GM21367 (cell line): ENCODE measurements around the gene MSANTD7.
"Not testable (repeated sequence)": the region's sequence is repeated elsewhere in the genome, so short reads cannot be mapped to it uniquely, and the experiment has no call there.

Source experiments
- ATAC-seq: cut with Tn5 transposase; IDR thresholded peaks from one replicate; pipeline ENCODE4 v1.9.1; 2021; ENCODE audit not compliant: unreplicated experiment

Gene MSANTD7

GRCh38 chr10:14837003-14837756 is 926 bp upstream of the MSANTD7 start:
- ATAC-seq, result no peak

GRCh38 chr10:14838582-14839304 is 637 bp downstream of the MSANTD7 start:
- no peak for ATAC-seq

- no peak for ATAC-seq
Measured at GRCh38 chr10:14839305-14839695, 1.2 kb downstream of the MSANTD7 start.

GRCh38 chr10:14840178-14840577 is 2.1 kb downstream of the MSANTD7 start:
- no peak for ATAC-seq

- ATAC-seq, result no peak
Measured at GRCh38 chr10:14843327-14843988, 5.4 kb downstream of the MSANTD7 start.

- no peak for ATAC-seq
Measured at GRCh38 chr10:14844948-14845347, 6.8 kb downstream of the MSANTD7 start.

GRCh38 chr10:14852236-14852635 is 14.1 kb downstream of the MSANTD7 start:
- ATAC-seq, result no peak

- no peak for ATAC-seq
Measured at GRCh38 chr10:14855453-14855852, 17.3 kb downstream of the MSANTD7 start.

- no peak for ATAC-seq
Measured at GRCh38 chr10:14858338-14858960, 20.3 kb downstream of the MSANTD7 start.

GRCh38 chr10:14859043-14859442 is 20.9 kb downstream of the MSANTD7 start:
- no peak for ATAC-seq

GRCh38 chr10:14859775-14860174 is 21.7 kb downstream of the MSANTD7 start:
- ATAC-seq, result no peak

GRCh38 chr10:14860791-14861190 is 22.7 kb downstream of the MSANTD7 start:
- ATAC-seq, result no peak

- ATAC-seq, result not testable (repeated sequence)
Measured at GRCh38 chr10:14864466-14864865, 26.4 kb downstream of the MSANTD7 start.

- not testable (repeated sequence) for ATAC-seq
Measured at GRCh38 chr10:14864871-14865270, 26.8 kb downstream of the MSANTD7 start.

GRCh38 chr10:14873090-14873760 is 35.1 kb downstream of the MSANTD7 start:
- peak; percentile 37 for ATAC-seq

GRCh38 chr10:14875941-14876340 is 37.8 kb downstream of the MSANTD7 start:
- no peak for ATAC-seq

- no peak for ATAC-seq
Measured at GRCh38 chr10:14876764-14877163, 38.7 kb downstream of the MSANTD7 start.

- peak; percentile 82 for ATAC-seq
Measured at GRCh38 chr10:14878266-14879123, 40.4 kb downstream of the MSANTD7 start, which contains the start of gene SUV39H2. SUV39H2 (plus strand) TSS chr10:14878866; CDS start chr10:14878889, 23 bp downstream.

- peak; percentile 17 for ATAC-seq
Measured at GRCh38 chr10:14879124-14879927, 41.2 kb downstream of the MSANTD7 start.
